OCI-LY1 (cell line): ENCODE measurements around the gene ADGRB2.

Experiments used
- EZH2 ChIP-seq: fragments of 200-600 bp; sonication (generic), shearing (Covaris generic); IDR thresholded peaks from 2 replicates; pipeline ENCODE4 v1.8.0; 2017; ENCODE audit warnings: borderline replicate concordance, mixed run types, mild to moderate bottlenecking, antibody characterized with exemption, low read length, moderate library complexity, mixed read lengths
- TF ChIP-seq, protein P1 (sequence below): fragments of 200-600 bp; sonication (generic), shearing (Covaris generic); IDR thresholded peaks from 2 replicates; pipeline ENCODE4 v1.5.1; 2017; ENCODE audit warnings: mild to moderate bottlenecking, antibody characterized with exemption, low read length, moderate library complexity, mixed read lengths

DNA sequence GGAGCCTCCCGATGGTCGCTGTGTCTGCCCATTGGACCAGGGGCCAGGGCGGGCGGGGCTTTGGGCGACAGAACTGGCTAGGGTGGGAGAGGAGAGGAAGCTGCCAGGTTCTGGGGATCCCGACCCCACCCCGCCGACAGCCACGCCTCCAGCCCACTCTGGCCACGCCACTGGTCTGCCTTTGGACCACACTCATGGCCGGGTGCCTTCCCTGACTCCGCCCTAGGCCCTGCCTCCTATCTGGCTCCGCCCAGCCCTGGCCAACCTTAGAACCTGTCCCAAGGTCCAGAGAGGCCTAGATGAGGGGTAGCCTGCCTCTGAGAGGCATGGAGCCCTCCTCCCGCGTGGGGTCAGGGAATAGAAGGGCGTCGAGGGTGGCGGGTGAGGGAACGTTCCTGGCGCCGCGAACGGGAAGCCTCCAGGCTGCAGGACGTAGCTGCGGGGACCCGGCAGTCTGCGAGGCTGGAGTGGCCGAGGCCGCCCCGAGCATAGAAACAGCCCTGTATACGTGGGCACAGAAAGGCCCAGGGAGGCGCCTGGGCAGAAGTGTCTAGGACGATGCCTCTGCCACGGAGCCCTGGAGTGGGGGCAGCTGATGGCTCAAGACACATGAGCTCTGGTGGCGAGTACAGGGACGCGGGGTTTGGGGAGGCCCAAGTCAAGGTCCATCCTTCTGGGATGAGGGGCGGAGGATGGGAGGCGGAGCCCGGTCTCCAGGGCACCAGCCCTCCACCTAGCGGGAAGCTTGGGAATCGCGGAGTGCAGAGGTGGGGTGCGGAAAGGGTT, 48.9 kb downstream of the ADGRB2 start:
- TF ChIP-seq, protein P1, sequence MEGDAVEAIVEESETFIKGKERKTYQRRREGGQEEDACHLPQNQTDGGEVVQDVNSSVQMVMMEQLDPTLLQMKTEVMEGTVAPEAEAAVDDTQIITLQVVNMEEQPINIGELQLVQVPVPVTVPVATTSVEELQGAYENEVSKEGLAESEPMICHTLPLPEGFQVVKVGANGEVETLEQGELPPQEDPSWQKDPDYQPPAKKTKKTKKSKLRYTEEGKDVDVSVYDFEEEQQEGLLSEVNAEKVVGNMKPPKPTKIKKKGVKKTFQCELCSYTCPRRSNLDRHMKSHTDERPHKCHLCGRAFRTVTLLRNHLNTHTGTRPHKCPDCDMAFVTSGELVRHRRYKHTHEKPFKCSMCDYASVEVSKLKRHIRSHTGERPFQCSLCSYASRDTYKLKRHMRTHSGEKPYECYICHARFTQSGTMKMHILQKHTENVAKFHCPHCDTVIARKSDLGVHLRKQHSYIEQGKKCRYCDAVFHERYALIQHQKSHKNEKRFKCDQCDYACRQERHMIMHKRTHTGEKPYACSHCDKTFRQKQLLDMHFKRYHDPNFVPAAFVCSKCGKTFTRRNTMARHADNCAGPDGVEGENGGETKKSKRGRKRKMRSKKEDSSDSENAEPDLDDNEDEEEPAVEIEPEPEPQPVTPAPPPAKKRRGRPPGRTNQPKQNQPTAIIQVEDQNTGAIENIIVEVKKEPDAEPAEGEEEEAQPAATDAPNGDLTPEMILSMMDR, result peak; percentile 30; the same call in 1 of the 2 replicates
- TF ChIP-seq EZH2, result no peak
